Gastroesophageal sphincter (tissue), 4 donors: ENCODE measurements around the gene SIPA1L2. TPM values are rescaled to one million over a fixed set of nuclear protein-coding genes. Genes with fewer than 3 reads are reported as not detected.
A peak's percentile ranks its signal among the peaks of the same experiment; 100 is the strongest.

ENCODE experiments used
- ATAC-seq: fragments of 150-250 bp; one replicate; pipeline ENCODE4 v1.9.1; 2016; ENCODE audit warnings: mild to moderate bottlenecking, moderate library complexity
- H3K27ac ChIP-seq, 4 donors: fragments of 200-600 bp; sonication (generic) in 3 of 4; 1 replicate in 3 of 4; 2 replicates in 1 of 4; pipeline ENCODE4 v1.5.1; 2016 to 2019
- H3K27me3 ChIP-seq: fragments of 200-600 bp; sonication (generic); one replicate; pipeline ENCODE4 v1.5.1; 2019
- H3K36me3 ChIP-seq, 2 donors: fragments of 200-600 bp; sonication (generic); one replicate each; pipeline ENCODE4 v1.5.1; 2019; ENCODE audit warnings: control low read depth in 1 of 2
- H3K4me1 ChIP-seq, 3 donors: fragments of 200-600 bp; sonication (generic); 1 replicate in 2 of 3; 2 replicates in 1 of 3; pipeline ENCODE4 v1.5.1; 2016 to 2019; ENCODE audit warnings: control low read depth in 2 of 3
- H3K4me3 ChIP-seq, 2 donors: fragments of 200-600 bp; sonication (generic); one replicate each; pipeline ENCODE4 v1.5.1; 2019; ENCODE audit warnings: mild to moderate bottlenecking in 1 of 2, moderate library complexity in 1 of 2
- H3K9me3 ChIP-seq, 3 donors: fragments of 200-600 bp; sonication (generic); one replicate each; pipeline ENCODE4 v1.5.1; 2017 to 2019; ENCODE audit warnings: control low read depth in 2 of 3
- EP300 ChIP-seq: sonication (generic); formaldehyde crosslinking; IDR thresholded peaks from one replicate; pipeline ENCODE4 v1.6.1; 2017; ENCODE audit warnings: antibody characterized with exemption, mild to moderate bottlenecking
- POLR2A ChIP-seq, 2 donors: fragments of 450-650 bp; IDR thresholded peaks; one replicate each; pipeline ENCODE4 v1.6.1; 2017; ENCODE audit warnings: antibody characterized with exemption in 2 of 2, mild to moderate bottlenecking in 2 of 2, moderate library complexity in 1 of 2
- POLR2AphosphoS5 ChIP-seq: sonication (generic); formaldehyde crosslinking; IDR thresholded peaks from one replicate; pipeline ENCODE4 v1.6.1; 2017; ENCODE audit warnings: antibody characterized with exemption
- WGBS, 2 donors: methylation state at CpG; one replicate each; pipeline ENCODE4 v1.1.5; 2018; ENCODE audit warnings: low coverage in 1 of 2; 5-methylcytosine and 5-hydroxymethylcytosine counted together
- total RNA-seq, 4 donors: library from RNA; depleted of rRNA; stranded (reverse); fragments of >200 nt; gene quantifications; one replicate each; pipeline ENCODE4 v1.1.0, GENCODE V29; 2016
- TF ChIP-seq, protein P1 (sequence below), 4 experiments: fragments of 200-600 bp in 2 of 4; fragments of 450-650 bp in 2 of 4; sonication (generic) in 1 of 4; IDR thresholded peaks; one replicate each; pipeline ENCODE4 v1.5.1; 2017 to 2019; ENCODE audit warnings: antibody characterized with exemption in 4 of 4, mild to moderate bottlenecking in 2 of 4, moderate library complexity in 2 of 4

SIPA1L2 gene, protein sequence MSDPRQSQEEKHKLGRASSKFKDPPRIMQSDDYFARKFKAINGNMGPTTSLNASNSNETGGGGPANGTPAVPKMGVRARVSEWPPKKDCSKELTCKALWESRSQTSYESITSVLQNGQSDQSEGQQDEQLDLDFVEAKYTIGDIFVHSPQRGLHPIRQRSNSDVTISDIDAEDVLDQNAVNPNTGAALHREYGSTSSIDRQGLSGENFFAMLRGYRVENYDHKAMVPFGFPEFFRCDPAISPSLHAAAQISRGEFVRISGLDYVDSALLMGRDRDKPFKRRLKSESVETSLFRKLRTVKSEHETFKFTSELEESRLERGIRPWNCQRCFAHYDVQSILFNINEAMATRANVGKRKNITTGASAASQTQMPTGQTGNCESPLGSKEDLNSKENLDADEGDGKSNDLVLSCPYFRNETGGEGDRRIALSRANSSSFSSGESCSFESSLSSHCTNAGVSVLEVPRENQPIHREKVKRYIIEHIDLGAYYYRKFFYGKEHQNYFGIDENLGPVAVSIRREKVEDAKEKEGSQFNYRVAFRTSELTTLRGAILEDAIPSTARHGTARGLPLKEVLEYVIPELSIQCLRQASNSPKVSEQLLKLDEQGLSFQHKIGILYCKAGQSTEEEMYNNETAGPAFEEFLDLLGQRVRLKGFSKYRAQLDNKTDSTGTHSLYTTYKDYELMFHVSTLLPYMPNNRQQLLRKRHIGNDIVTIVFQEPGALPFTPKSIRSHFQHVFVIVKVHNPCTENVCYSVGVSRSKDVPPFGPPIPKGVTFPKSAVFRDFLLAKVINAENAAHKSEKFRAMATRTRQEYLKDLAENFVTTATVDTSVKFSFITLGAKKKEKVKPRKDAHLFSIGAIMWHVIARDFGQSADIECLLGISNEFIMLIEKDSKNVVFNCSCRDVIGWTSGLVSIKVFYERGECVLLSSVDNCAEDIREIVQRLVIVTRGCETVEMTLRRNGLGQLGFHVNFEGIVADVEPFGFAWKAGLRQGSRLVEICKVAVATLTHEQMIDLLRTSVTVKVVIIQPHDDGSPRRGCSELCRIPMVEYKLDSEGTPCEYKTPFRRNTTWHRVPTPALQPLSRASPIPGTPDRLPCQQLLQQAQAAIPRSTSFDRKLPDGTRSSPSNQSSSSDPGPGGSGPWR (N-terminal part only)
- total RNA-seq: 10 to 100 TPM; 29.5 to 65.2 (median 32.6) TPM

DNA sequence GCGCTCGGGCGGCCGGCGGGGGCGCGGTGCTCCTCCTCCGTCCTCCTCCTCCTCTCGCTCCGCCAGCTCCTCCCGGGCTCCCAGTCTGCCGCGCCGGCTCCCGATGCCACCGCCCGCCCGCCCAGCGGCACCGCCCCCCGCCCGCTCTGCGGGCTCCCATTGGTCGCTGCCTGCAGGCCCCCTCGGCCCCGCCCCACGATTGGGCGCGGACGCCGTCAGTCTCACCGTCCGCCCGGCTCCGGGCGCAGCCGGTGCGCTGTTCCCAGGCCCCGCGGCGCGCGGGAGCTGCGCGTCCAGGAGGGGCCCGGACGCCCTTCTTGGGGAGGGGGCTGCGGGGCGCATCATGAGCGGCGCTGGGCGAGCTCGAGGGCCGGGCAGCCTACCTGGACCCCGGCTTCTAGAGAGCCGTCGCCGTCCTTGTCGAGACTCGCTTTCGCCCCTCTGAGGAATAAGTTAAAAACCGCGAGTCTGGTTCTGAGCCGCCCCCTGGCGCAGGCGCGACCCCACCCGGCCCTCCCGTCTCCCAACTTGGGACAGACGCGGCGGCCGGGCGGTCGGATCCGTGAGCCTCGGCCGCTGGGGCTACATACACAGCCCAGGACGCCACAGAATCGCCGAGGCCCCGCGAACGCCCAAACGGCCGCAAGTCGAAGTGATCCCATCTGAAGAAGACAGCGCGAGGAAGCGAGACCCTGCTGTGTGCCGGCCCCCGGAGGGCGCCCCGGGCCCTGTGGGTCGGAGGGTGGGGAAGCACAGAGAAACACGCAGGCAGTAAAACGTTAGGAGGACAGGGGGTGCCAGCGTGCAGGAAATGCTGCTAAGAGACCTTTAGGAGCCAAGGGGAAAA is at the start of gene SIPA1L2:
Gene SIPA1L2 (minus strand): TSS at position 87 of the 847 bp plus-strand sequence. CDS start 114,794 bp downstream, outside the sequence.
- peak; percentile 97 for ATAC-seq
- Histone ChIP-seq H3K4me3 (peak within 1 kb of the TSS; percentile 62 to 96), H3K27ac (peak within 1 kb of the TSS; percentile 72 to 98 (median 95)), H3K36me3 (no peaks in the 10 kb centered on the region), H3K9me3 (no peaks in the 10 kb centered on the region), H3K4me1 (peaks cover 0 to 44% (median 5%) of the 10 kb centered on the region in 3 donors), H3K27me3 (no peaks in the 10 kb centered on the region)
- TF ChIP-seq, protein P1, sequence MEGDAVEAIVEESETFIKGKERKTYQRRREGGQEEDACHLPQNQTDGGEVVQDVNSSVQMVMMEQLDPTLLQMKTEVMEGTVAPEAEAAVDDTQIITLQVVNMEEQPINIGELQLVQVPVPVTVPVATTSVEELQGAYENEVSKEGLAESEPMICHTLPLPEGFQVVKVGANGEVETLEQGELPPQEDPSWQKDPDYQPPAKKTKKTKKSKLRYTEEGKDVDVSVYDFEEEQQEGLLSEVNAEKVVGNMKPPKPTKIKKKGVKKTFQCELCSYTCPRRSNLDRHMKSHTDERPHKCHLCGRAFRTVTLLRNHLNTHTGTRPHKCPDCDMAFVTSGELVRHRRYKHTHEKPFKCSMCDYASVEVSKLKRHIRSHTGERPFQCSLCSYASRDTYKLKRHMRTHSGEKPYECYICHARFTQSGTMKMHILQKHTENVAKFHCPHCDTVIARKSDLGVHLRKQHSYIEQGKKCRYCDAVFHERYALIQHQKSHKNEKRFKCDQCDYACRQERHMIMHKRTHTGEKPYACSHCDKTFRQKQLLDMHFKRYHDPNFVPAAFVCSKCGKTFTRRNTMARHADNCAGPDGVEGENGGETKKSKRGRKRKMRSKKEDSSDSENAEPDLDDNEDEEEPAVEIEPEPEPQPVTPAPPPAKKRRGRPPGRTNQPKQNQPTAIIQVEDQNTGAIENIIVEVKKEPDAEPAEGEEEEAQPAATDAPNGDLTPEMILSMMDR (IDR thresholded peaks at IDR 0.05): peak in 3 of 4 experiments; percentile 60 to 67 (median 62)
- TF ChIP-seq POLR2AphosphoS5 (peak; percentile 62), POLR2A (IDR thresholded peaks at IDR 0.05) (peak; percentile 60 to 68), EP300 (no peak)
- 0% methylated on average over 1 to 3 of the region's 98 CpGs for WGBS, 2 donors

DNA sequence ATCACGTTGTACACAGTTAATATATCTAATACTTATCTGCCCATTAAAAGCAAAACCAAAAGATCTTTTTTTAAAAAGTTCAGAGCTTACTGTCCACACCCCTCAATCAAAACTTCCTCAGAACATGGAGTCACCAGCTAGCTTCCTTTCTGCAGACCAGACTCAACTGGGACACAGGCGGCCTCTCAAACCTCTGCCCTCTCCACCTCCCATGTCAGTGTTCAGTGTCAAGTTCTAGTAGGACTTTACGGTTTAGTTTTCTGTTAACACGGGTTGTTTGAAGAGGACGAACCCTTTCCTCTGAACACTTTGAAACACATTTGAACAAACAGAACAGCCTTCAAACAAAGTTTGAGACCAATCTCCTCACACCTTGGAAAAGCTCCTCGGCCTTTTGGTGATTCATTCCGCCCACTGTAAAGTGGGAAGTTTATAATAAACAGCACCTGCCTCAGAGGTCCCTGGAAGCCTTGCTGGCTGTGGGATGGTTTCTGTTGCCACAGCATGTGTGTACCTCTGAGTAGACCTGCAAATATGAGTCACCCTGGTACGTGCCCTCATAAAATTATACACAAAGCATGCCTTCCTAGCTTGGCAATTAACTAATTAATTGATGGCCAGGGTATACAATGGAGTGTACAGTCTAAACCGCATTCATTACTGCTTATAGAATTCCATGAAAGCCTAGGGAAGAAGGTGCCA is 48.4 kb upstream of the SIPA1L2 start:
- WGBS, 2 donors: 52 to 65% methylated on average over 5 to 6 of the region's 9 CpGs
- ATAC-seq: no peak
- H3K27ac ChIP-seq: peak overlapping the region in 1 of 4 donors; percentile 43

DNA sequence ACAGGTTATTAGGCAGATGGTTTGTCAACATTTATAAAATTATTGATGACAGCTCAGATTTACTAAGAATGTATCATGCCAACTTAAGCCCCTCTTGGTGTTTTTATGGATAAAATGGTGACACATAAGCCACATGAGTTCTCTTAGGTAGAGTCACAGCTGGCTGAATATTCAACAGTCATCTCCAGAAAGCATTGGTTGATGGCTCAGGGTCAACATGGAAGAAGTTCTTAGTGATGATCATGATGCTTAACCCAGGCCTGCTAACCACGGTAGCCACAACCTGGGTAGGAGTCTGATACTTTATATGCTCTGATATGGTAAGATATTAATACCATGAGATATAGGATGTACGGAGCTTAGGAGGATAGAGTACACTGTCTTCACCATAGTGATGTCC is 46.4 kb upstream of the SIPA1L2 start:
- Histone ChIP-seq H3K9me3 (no peaks in the 10 kb centered on the region), H3K36me3 (no peaks in the 10 kb centered on the region), H3K4me1 (peaks cover 0 to 31% (median 0%) of the 10 kb centered on the region in 3 donors), H3K27ac (no peak overlapping the region), H3K4me3 (no peak overlapping the region), H3K27me3 (no peaks in the 10 kb centered on the region)
- no peak for ATAC-seq
- WGBS, 2 donors: 91% methylated on average over 2 of the region's 2 CpGs; no CpG with 5 or more reads in 1 of the 2 donors
- TF ChIP-seq EP300 (no peak), POLR2A (IDR thresholded peaks at IDR 0.05) (no peak), POLR2AphosphoS5 (no peak)
- TF ChIP-seq, protein P1 (IDR thresholded peaks at IDR 0.05): no peak

More for the DNA sequence above, 48.4 kb upstream of the SIPA1L2 start:
- H3K36me3 ChIP-seq: no peaks in the 10 kb centered on the region
- H3K4me3 ChIP-seq: no peak overlapping the region
- TF ChIP-seq POLR2A (IDR thresholded peaks at IDR 0.05) (no peak), POLR2AphosphoS5 (no peak), EP300 (no peak)
- TF ChIP-seq, protein P1 (IDR thresholded peaks at IDR 0.05): no peak
- no peaks in the 10 kb centered on the region for H3K27me3 ChIP-seq
- H3K4me1 ChIP-seq: peaks cover 0 to 35% (median 0%) of the 10 kb centered on the region in 3 donors
- no peaks in the 10 kb centered on the region for H3K9me3 ChIP-seq

DNA sequence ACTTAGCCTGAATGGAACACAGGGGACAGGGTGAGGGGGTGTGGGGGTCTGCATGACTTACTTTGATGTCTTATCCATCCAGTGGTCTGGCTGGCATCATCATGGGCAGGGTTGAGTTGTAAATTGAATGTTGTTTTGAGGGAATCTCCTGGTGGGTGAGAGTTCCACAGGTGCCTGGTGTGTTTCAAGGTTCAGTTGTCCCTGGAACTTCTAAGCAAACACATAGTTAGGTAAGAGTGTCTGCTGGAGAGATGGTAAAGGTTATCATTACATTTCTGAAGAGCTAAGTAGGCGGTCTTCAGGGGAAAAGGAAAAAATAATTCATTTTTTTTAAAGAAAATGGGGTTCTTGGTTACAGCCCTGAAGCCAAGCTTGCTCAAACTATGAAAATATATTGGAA is 46.0 kb upstream of the SIPA1L2 start:
- Histone ChIP-seq H3K27ac (peak overlapping the region in 1 of 4 donors; percentile 48), H3K9me3 (no peaks in the 10 kb centered on the region), H3K36me3 (no peaks in the 10 kb centered on the region), H3K4me3 (no peak overlapping the region), H3K27me3 (no peaks in the 10 kb centered on the region), H3K4me1 (peaks cover 0 to 31% (median 0%) of the 10 kb centered on the region in 3 donors)
- no peak for ATAC-seq
- 88 to 100% methylated on average over 1 of the region's 1 CpG for WGBS, 2 donors
- no peak for TF ChIP-seq EP300
- TF ChIP-seq, protein P1 (IDR thresholded peaks at IDR 0.05): no peak
- TF ChIP-seq POLR2AphosphoS5: no peak
